Measurements from ENCODE around the gene SLFN11.
"Not testable (repeated sequence)": the region's sequence is repeated elsewhere in the genome, so short reads cannot be mapped to it uniquely, and the experiment has no call there.

SLFN11 gene

DNA sequence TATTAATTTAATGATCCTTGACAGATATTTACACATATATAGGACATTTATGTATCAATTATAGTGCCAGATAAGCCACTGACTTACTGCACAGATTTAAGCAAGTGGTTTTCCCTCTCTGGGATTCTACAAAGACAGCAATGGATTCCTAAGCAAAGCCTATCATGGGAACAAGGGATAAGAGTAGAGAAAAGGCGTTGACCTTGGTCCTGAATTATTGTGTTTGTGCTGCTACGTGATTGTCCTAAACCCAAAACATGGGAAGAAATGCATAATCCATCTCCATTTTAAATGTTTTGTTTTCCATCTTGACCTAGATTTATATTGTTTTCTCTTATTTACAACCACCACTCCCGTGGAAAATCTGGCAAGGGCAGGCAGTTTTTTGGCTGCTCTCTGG is 14.0 kb downstream of the SLFN11 start:
- no peak for DNase-seq

DNA sequence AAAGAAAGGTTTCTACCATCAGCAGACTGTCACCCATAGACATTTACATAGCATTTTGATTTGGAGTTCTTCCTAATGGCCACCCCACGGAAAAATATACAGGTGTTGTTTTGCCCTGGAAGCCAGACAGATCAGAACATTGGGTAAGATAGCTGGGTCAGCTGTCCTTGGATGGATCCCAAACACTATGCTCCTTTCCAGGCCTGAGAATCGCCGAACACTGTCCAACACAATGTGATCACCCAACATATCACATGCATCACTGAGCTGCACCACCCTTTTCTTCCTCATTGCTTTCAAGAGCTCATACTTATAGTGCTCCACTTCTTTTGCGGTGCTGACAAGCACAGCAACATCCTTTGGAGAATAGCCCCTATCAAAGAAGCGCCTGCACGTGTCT is 21.1 kb downstream of the SLFN11 start:
- DNase-seq, result no peak

DNA sequence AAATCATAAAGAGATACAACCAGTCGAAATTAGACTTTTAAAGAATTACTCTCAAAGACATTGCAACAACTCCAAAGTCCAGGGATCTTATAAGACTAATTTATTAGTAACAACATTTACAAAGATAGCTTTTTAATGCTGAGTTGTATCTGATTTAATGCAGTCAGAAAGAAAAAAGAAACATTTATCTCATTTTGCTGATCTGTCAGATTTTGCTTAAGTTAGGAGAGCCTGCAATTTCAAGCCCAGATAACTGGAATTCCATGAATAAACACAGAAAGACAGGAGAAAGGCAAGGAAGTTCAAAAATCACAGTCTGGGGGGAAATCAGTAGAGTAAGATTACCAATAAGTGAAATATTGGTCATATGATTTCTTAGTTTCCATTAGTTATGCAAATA is 22.9 kb downstream of the SLFN11 start:
- DNase-seq, result no peak

DNA sequence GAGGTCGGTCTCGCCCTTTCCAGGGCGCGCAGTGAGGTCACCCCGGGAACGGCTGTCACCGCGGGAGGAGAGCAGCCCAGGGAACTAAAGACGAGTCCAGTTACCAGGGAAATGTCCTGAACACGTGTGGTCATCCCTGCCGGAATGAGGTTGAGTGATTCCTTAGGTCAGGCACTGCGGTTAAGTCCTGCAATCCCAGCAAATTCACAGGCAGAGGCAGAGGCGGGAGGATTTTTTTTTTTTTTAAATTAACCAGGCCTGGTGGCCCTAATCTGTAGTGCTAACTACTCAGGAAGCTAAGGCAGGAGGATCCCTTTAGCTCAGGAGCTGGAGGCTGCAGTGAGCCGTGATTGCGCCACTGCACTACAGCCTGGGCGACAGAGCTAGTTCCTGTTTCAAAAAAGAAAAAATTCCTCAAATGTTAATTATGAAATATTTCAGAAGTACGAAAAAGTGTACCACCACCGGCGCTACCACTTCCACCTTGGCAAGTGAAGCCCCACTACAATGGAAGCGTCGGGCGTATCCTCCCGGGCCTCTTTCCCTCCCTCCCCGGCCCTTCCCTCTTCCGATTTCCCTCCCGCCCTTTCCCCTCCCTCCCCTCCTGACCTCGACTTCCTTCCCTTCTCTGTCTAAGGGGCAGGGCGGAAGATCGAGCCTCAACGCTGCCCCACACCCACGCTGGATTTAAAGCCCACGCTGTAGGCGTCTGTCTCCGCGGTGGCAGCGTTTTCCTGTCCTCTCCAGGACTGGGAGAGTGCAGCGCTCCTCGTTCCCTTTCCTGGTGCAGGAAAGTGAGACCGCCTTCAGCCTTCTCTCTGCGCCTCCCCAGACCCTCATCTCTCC is 27.3 kb downstream of the SLFN11 start:
- no peak for DNase-seq

DNA sequence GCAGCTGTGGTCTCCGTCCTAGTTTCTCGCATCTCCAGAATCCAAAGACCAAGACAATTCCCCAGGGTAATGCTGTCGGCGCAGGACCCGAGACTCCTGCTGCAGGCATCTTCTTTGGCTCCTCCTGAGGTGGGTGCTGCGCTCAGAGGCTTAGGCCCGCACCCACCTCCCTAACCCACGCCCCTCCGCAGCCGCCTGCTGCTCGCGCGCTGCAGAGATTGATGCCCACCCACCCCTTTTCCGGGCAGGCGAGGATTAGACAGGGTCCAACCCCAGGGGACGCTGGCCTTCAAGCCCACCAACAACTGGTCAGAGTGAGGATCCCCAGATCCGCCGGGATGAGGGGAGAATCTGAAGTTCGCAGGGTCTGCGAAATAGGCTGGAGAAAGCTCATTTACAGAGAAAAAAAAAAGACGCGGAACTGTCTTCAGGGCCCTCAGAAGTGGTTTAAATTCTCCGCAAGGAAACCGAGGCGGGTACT is 27.9 kb downstream of the SLFN11 start:
- DNase-seq, result no peak

DNA sequence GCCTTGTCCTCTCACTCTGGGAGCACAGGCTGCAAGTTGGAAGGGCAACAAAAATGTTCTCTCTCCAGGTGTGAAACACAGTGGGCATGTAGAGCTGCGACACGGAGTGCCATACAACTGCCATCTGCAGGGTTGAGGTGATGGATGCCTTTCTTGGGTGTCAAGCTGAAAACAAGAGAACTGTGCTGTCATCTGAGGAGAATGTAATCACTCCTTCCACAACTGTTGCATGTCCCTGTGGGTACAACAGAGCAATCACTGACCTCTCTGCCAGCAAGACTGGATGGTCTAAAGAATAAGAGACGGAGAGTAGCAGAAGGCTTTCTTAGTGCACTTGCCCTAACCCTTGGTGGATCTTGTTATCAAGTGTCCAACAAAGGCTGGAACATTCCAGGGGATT is 29.2 kb downstream of the SLFN11 start:
- no peak for DNase-seq

DNA sequence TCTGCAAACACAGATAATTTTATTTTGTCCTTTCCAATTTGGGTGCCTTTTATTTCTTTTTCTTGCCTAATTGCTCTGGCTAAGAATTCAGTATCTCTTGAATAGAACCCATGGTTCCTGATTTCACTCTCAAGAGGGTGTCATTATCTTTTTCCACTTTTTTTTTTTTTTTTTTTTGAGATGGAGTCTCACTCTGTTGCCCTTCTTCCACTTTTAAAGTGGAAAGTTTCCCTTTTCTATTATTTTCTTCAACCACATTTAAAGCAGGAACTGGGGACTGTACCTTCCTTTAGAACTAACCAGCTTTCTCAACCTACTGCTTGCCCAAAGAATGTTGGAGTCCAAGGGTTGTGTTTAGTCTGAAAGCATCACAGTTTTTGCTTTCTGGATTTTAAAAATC is 31.1 kb downstream of the SLFN11 start:
- no peak for DNase-seq

DNA sequence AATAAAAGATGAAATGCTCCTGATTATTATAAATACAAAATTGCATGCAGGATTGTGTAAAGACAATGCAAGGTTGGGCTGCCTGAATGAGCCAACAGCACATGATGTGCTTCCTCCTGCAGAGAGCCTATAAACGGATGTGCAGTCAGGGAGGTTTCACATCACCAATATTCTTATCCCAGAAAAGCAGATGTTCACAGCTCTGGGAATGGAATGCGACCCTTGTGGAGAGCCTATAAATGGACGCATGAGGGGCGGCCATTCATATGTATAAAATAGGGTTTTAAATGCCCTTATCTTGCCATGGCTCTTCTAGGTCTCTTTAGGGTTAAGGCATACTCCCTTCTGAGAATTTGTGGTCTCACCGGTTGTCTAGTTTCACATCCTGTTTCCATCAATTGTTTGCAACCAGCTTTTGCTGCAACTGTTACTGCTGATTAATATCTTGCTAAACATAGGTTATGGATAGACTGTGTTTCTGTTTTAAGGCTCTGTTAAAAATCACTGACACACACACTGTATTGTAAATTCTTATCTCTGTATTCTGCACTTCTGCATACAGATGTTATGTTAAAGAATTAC is 31.9 kb downstream of the SLFN11 start:
- DNase-seq, result no peak

DNA sequence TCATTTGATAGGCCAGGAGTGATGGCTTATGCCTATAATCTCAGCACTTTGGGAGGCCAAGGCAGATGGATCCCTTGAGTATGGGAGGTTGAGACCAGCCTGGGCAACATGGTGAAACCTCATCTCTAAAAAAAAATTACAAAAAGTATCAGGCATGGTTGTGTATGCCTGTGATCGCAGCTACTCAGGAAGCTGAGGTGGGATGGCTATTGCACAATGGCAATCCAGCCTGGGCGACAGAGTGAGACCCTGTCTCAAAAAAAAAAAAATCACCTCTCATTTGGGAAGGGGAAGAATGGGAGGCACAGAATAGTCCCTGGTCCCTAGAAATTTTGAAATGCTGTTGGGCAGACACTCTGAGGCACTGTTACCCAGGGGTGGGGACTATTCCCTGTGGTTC is 35.2 kb downstream of the SLFN11 start:
- no peak for DNase-seq

DNA sequence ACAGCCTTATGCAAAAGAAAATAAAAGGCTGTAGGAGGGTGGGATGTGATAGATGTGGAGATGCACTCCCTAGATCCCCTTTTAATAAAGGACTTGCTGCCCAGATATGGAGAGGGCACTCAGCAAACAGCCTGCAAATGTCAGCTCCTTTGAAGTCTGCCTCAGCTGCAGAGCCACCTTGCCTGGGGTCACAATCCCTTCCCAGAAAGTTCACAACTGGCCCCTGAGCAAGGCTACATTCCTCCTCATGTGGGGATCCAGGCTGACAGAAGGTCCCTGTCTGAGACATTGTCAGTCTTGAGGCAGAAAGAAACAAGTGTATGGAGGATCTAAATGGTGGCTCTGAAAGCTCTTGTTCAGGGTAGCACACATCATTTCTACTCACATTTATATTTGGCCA is 36.1 kb downstream of the SLFN11 start:
- DNase-seq, result no peak

DNA sequence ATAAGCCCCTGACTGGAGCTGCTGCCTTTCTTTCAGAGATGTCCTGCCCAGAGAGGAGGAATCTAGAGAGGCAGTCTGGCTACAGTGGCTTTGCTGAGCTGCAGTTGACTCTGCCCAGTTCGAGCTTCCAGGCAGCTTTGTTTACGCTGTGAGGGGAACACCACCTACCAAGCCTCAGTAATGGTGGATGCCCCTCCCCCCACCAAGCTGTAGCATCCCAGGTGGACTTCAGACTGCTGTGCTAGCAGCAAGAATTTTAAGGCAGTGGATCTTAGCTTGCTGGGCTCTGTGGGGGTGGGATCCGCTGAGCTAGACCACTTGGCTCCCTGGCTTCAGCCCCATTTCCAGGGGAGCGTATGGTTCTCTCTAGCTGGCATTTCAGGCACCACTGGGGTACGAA is 39.8 kb downstream of the SLFN11 start:
- DNase-seq, result not testable (repeated sequence)

DNA sequence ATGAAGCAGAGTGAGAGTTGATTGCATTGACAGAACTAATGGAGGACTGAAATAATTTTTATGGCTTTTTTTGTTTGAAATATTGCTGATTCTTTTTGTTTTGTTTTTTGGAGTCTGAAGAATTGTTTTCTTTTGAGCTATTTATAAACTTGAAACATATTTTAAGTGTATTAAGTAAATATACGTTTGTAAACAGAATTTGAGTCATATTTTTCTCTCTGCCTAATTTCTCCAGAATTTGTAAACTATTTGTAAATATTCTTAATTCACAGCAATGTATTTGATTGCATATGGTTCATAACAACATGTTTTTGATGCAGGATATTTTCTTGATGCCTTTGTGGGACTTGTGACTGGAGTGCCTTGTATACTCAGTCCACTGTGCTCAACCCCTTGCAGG is 50.7 kb downstream of the SLFN11 start:
- DNase-seq, result no peak

DNA sequence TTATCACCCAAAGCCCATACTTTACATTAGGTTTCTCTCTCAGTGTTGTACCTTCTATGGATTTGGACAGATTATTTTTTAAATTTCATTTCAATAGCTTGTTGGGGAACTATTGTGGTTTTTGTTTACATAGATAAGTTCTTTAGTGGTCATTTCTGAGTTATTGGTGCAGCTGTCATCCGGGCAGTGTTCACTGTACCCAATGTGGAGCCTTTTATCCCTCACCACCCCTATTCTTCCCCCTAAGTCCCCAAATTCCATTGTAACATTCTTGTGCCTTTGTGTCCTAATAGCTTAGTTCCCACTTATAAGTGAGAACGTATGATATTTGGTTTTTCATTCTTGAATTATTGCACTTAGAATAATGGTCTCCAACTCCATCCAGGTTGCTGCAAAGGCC is 57.5 kb downstream of the SLFN11 start:
- DNase-seq, result no peak

DNA sequence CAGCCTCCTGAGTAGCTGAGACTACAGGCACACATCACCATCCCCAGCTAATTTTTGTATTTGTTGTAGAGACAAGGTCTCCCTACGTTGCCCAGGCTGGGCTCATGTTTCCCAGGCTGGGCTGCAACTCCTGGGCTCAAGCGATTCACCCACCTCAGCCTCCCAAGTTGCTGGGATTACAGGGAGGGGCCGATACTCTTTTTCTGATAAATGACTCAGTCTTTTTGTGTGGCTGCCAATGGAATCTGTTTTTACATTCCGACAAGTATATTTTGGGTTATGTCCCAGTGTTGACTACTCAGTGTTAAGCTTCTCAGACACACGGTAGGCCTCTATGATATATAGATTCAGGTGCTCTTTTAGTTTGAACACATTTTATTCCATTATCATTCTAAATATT is 58.1 kb downstream of the SLFN11 start:
- DNase-seq, result no peak

DNA sequence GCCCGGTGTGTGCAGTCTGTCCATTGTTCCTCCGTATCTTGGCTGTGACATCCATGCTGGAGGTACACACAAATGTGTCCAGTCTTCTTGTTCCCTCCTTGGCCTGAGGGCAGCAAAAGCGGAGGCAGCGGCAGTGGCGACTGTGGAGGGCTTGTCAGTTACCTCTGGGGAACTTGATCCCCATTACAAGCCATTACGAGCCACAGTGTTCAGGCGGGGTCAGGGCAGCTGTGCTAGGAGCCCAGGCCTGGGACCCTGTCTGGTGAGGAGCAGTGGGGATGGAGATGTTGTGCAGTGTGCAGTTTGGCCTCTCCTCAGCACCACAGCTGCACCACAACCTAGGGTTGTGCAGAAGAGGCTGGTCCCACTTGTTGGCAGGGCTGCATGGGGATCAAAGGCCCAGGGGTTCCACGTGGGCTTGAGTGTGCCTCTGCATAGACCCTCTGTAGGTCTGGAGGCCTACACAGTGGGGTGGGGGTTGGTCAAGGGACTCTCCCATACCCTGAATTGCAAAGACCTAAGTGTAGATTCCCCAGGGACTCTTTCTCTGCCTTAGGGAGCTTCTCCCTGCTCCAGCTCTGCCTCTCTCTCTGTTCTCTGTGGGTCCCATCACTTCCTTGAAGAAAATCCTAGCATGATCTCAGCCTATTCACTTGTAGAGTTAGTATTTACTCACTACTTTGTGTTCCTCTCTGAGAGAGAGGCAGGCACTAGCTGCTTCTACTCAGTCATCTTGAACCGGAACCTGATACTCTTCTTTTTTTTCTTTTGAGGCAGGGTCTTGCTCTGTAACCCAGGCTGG is 58.8 kb downstream of the SLFN11 start:
- no peak for DNase-seq

DNA sequence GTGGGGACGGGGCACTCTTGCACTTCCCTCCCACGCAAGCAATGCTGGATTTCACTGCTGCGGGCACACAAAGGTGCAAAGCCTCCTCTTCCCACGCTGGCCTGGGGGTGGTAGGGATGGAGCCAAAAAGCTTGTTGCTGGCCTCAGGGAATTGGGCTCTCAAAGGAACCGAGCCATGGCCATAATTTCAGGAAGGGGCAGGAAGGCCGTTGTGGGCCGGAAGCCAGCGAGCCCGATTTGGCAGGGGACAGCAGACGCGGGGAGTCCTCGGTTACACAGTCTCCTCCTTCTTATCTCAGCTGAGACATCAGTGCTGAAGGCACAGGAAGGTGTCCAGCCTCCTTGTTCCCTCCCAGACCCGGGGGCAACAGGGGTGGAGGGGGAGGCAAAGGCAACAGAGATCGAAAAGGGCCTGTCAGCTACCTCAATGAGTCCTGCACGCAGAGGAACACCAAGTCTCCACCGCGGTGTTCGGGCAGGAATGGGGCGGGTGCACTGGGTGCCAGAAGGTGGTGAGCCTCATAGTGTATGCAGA is 59.5 kb downstream of the SLFN11 start:
- no peak for DNase-seq

DNA sequence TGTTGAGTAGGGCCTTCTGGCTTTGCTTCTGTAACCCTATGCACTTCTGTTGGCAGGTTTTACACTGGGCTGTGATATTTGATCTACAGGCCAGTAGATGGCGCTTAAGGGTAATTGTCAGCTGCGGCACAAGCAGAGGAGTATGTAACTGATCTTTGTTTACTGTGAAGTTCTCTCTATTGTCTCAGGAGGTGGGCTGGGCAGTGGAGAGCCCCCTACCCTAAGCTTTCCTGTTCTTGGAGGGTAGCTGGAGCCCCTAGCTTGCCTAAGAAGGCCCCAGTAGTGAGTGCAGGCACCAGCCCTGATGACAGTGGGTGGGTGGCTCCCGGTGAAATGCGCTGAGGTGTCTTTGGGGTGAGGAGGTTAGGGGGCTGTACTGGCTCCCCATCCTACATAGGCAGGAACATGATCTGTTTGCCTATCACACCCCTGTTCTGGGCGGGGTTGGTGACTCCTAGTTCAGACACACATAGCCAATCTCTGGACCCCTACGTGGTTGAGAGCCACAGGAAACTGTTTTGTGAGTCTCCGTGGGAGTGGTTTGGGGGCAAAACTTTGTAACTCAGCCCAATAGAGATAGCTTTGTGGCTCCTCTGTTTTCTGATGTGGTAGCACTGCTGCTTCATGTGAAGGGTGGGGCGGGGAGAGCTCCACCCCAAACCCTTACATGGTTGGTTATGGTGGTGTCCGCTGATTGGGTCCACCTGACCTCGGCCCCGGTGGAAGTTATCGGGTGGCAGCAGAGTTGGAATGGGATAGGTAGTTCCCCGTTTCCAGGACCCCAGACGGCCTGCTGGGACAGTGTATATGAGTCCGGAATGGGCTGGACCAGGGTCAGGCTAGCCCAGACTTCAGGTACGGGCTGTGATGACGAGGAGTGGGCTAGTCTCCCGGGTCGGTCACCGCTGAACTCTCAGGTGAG is 60.4 kb downstream of the SLFN11 start:
- peak; percentile 21 for DNase-seq

DNA sequence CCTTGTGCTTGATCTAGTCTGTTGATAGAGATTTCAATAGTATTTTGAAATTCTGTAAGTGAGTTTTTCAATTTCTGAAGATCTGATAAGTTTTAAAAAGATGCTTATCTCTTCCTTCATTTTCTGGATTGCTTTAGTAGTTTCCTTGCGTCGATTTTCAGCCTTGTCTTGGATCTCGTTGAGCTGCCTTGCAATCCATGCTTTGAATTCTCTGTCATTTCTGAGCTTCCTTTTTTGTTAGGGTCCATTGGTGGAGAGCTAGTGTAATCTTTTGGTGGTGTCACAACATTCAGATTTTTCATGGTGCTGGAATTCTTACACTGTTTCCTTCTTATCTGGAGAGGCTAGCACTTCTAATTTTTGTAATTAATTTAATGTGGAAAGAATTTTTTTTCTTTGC is 61.1 kb downstream of the SLFN11 start:
- DNase-seq, result no peak

DNA sequence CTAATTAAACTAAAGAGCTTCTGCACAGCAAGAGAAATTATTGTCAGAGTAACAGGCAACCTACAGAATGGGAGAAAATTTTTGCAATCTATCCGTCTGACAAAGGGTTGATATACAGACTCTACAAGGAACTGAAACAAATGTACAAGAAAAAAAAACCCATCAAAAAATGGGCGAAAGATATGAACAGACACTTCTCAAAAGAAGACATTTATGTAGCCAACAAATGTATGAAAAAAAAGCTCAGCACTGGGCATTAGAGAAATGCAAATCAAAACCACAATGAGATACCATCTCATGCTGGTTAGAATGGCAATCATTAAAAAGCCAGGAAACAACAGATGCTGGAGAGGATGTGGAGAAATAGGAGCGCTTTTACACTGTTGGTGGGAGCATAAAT is 64.1 kb downstream of the SLFN11 start:
- not testable (repeated sequence) for DNase-seq

Data from NCI-H1436 treated with DMSO at 0.1 percent for 48 hours (cell line).